Kasumi-1 (cell line): Measurements from ENCODE around the gene NUP54.

Source experiments
- DNase-seq, 2 experiments: peaks; one replicate each; lab custom pipeline; 2025; lab: John Stamatoyannopoulos, UW

NUP54 gene

GRCh38 chr4:76148142-76148865 is at the start of gene NUP54:
Gene NUP54, minus strand, starts transcription at chr4:76148397. Its CDS starts 23 bp downstream, at chr4:76148374.
- peak; percentile 94 for DNase-seq

DNA sequence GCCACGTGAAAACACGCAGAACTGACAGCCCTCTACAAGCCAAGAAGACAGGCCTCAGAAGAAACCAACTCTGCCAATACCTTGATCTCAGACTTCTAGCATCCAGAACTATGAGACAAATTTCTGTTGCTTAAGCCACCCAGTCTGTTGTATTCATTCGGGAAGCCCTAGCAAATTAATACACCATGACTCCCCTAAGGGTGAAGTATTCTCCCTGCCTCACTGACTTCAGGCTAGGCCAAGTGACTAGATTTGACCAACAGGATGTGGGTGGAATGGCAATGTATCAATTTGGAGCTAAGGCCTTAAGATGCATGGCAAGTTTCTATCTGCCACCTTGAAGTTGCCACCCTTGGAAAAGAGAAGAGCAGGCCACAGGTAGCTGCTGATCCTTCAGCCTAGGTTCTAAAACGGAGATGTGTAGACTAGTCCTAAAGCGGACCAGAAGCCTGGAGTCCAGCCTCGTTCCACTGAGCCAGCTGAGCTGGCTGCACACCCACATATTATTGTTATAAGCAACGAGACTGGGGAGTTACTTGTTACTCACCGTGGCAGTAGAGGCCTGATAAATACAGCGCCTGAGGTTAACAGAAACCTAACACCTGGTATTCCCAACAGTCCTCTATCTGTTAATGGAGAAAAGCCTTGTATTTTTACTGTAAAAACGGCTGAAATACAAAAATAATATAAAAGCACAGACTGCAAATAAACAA is 49.0 kb upstream of the NUP54 start:
- DNase-seq = no peak

DNA sequence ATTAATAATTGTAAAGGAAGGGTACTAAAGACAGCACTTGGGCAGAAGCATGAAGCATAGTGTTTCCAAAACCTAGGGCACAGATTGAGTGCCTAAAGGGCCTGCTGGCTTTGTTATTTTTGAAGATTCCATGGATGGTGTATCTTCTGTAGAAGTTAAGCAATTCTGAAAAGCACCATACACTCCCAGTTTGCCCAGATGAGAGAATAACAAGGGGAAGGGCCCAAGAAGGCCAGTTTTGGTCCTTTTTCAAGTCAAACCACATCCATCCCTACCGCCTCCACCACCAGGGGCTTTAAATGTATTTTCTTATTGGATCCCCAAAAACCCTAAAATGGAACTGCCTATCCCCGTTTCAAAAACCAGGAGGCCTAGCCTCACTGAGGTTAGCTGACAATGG is 48.2 kb upstream of the NUP54 start:
- DNase-seq = no peak

- no peak for DNase-seq
Measured at GRCh38 chr4:76195326-76195725, 47.1 kb upstream of the NUP54 start.

DNA sequence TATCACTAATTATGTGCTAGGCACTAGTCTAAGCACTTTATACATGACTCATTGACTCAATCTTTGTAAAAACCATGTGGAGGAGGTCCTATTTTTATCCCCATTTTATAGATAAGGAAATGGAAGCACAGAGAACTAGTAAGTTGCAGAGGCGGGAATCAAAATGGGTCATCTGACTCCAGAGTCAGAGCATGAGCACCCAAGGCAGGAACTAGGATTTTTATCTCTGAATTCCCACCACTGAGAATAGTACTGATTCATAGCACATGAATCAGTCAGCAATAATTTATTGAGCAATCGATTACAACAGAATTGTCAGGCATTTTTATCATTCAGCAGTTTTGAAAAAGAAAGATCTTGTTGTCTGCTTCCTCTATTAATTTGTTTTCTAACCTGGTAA is 46.1 kb upstream of the NUP54 start:
- no peak for DNase-seq

- peak; percentile 8 for DNase-seq
Measured at GRCh38 chr4:76192236-76192635, 44.0 kb upstream of the NUP54 start.

DNA sequence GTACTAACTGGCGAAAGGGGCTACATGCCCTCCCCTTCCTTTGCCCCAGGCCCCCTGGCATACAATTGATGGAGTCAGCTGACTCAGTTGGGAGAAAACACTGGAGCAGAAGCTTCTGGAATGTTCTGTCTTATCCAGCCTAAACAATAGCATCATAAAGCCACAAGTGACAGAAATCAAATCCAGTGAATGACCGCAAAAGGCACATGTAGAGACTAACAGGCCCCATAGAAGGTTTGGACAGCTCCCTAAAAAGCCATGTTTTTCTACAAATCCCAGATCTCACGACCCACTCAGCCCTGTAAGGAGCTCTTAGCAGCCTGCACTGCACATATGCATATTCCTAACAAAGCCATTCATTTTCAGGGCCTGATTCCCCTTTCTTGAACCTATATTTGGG is 40.4 kb upstream of the NUP54 start:
- DNase-seq = no peak

- DNase-seq = no peak
Measured at GRCh38 chr4:76188149-76188548, 40.0 kb upstream of the NUP54 start.

GRCh38 chr4:76187152-76187551 is 39.0 kb upstream of the NUP54 start:
- no peak for DNase-seq

GRCh38 chr4:76182463-76182862 is 34.3 kb upstream of the NUP54 start:
- no peak for DNase-seq

DNA sequence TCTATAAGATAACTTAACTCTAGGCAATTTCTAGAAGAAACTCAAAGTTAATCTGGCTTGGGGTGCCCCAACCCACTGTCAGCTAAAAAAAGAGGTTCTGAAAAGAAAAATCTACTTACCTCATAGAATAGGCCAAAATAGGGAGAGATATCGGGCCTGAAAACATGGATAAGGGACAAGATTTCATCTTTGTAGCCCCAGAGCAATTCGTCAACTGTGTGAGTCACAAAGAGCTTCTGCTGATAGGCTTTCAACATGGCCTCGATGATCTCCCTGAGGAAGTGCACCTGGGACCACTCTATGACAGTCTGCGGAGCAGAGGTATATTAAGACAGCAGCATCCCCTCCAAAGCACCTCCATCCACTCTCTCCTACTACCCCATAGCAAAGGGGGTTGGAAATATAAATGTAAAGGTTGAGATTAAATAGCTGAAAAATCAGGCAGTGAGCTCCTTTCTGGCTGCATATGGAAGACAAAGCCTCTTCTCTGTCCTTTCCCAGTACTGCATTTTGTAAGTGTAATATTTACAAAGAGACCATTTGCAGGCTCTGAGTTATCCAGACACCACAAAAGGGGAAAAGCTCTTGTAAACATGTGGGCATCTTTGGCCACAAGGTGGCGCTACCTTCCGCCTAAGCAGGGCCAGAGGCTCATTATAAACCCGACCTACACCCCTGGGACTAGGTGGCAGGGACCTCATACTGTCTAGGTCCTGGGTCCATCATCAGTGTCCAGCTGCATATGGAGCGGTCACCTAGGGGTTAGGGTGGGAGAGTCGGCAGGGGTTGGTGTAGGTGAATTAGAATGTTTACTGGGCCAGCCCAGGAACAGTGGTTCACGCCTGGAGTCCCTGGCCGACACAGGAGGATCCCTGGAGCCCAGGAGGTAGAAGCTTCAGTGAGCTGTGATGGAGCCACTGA is 31.5 kb upstream of the NUP54 start:
- peak; percentile 77 to 89 for DNase-seq

DNA sequence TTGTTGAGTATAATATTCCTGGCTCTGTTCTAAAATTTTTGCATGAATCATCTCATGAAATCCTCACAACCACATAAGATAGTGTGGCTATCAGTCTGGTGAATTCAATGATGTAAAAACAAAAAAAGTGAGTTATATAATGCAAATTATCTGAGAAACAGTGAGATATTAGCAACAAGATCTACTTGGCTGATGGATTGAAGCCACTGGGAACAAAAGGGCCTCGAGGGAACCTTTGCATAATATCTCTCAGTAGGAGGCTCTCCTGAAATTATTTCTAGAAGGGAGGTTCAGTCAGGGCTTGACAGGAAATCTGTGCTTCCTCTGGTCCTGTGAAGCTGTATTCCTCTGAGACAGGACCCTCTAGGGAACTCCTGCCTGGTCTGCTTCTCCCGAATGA is 30.1 kb upstream of the NUP54 start:
- no peak for DNase-seq

DNA sequence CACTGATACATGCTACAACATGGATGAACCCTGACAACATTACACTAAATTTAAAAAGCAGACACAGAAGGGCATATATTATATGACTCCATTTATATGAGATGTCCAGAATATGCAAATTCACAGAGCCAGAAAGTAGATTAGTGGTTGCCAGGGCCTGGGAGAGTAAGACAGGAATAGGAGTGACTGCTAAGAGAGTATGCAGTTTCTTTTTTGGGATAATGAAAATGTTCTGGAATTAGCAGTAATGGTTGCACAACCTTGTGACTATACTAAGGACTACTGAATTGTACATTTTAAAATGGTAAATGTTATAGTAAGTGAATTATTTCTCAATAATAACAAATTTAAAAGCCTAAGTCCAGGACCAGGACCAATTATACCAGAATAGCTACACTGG is 29.5 kb upstream of the NUP54 start:
- DNase-seq = no peak

DNA sequence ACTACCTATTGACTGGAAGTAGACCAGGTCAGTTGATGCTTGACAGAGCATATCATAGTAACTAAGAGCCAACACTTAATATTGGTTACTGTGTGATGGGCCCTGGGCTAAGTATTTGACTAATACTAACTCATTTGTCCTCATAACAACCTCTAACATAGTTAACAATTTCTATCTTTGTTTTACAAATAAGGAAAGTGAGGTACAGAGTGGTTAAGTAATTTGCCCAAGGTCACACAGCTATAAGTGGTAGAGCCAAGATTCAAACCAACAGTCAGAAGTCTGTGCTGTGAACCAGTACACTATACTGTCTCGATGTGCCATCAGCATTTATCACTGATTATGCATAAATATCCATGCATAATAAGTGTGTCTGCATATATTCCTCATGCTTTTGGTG is 27.1 kb upstream of the NUP54 start:
- no peak for DNase-seq

GRCh38 chr4:76174216-76174615 is 26.0 kb upstream of the NUP54 start:
- DNase-seq = no peak

DNA sequence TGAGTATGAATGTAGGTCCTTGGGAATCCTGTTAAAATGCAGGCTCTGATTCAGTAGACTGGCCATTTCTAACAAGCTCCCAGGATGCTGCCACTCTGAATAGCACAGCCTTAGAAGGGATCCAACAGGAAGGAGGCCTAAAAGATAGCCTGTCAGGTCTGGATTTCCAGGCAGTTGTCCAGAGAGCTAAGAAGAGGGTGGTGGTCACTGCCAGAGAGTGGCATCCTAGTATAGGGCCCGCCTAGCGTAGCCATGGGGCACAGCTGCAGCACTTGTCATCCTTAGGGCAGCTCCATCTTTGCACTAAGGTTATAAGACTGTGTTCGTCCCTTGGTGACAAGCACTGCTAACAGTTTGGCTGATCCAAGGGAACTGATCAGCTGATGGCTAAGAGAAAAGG is 20.5 kb upstream of the NUP54 start:
- no peak for DNase-seq

- no peak for DNase-seq
Measured at GRCh38 chr4:76166480-76166879, 18.3 kb upstream of the NUP54 start.

GRCh38 chr4:76160355-76160754 is 12.2 kb upstream of the NUP54 start:
- DNase-seq = no peak

- DNase-seq = no peak
Measured at GRCh38 chr4:76156635-76157034, 8.4 kb upstream of the NUP54 start.

DNA sequence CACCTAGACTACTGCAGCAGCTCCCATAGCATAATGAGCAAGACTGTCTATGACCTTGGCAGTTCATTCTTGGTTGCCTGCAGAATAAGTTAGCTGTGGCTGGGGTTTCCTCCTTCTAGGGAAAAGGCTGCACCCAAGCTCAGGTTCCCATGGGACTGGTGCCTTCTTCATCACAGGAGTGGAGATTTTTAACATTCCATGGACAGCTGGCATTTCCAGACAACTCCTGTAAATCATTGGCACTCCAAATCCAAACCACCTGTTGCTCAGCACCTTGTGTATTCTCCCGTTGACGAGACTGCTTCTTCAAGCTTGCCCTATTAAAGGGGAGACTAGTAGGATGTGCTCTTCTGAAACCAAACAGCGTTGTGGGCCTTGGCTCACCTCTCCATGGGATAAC is 7.8 kb upstream of the NUP54 start:
- no peak for DNase-seq

GRCh38 chr4:76153356-76153755 is 5.2 kb upstream of the NUP54 start:
- DNase-seq = no peak

DNA sequence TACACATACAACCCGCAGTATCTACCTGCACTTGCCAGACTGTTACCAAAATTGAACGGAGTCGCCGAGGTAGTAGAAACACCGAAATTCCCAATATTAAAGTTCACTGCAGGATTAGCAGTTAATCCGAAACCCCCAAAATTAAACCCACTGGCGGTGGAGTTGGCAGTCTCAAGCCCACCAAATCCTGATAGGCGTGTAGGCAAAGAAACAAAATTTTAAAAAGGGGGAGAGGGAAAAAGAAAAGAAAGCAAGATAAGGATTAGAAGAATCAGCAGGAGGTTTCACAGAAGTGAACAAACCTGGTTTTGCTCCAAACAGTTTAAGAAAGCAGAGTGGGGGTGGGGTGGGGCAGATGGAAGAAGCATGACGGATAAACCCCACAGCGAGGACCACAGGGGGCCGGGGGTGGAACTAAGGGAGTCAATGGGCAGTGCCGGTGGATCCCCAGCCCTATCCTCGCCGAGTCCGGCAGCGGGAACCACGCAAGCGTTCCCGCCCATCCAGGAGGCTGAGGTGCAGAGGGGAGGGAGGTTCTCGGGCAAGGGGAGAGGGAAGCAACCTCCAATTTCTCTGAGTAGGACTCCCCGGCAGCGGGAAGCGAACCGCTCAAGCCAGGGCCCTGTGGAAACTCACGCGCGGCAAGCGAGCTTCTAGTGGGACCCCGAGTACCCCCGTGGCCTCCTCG is 599 bp downstream of the NUP54 start:
- DNase-seq = peak; percentile 65 to 71
